ENCODE data around the gene MND1.

- TF ChIP-seq, protein P1, sequence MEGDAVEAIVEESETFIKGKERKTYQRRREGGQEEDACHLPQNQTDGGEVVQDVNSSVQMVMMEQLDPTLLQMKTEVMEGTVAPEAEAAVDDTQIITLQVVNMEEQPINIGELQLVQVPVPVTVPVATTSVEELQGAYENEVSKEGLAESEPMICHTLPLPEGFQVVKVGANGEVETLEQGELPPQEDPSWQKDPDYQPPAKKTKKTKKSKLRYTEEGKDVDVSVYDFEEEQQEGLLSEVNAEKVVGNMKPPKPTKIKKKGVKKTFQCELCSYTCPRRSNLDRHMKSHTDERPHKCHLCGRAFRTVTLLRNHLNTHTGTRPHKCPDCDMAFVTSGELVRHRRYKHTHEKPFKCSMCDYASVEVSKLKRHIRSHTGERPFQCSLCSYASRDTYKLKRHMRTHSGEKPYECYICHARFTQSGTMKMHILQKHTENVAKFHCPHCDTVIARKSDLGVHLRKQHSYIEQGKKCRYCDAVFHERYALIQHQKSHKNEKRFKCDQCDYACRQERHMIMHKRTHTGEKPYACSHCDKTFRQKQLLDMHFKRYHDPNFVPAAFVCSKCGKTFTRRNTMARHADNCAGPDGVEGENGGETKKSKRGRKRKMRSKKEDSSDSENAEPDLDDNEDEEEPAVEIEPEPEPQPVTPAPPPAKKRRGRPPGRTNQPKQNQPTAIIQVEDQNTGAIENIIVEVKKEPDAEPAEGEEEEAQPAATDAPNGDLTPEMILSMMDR (IDR thresholded peaks at IDR 0.05) = no peak
- TF ChIP-seq POLR2A (IDR thresholded peaks at IDR 0.05) = no peak
Measured at GRCh38 chr4:153418558-153418957, 74.1 kb downstream of the MND1 start.

Measured in right lobe of liver (tissue), 4 donors.